GM18909 (cell line): ENCODE results near the gene COL28A1.

Source experiments
- ATAC-seq: cut with Tn5 transposase; IDR thresholded peaks from one replicate; pipeline ENCODE4 v1.9.1; 2021; ENCODE audit warnings: mild to moderate bottlenecking; ENCODE audit not compliant: unreplicated experiment, poor library complexity

Gene COL28A1

GRCh38 chr7:7522421-7522820, 13.3 kb downstream of the COL28A1 start:
- no peak for ATAC-seq

GRCh38 chr7:7521259-7521658, 14.4 kb downstream of the COL28A1 start:
- no peak for ATAC-seq

GRCh38 chr7:7519528-7519927, 16.1 kb downstream of the COL28A1 start:
- ATAC-seq: no peak

- ATAC-seq: no peak
Measured at GRCh38 chr7:7519056-7519455, 16.6 kb downstream of the COL28A1 start.

- no peak for ATAC-seq
Measured at GRCh38 chr7:7517754-7518153, 17.9 kb downstream of the COL28A1 start.

- ATAC-seq: no peak
Measured at GRCh38 chr7:7516662-7517061, 19.0 kb downstream of the COL28A1 start.

GRCh38 chr7:7516156-7516555, 19.5 kb downstream of the COL28A1 start:
- no peak for ATAC-seq

- ATAC-seq: no peak
Measured at GRCh38 chr7:7512861-7513597, 22.6 kb downstream of the COL28A1 start.

GRCh38 chr7:7510794-7511193, 24.9 kb downstream of the COL28A1 start:
- ATAC-seq: no peak

- no peak for ATAC-seq
Measured at GRCh38 chr7:7505915-7506314, 29.8 kb downstream of the COL28A1 start.

GRCh38 chr7:7504910-7505704, 30.6 kb downstream of the COL28A1 start:
- ATAC-seq: no peak

GRCh38 chr7:7499892-7500291, 35.8 kb downstream of the COL28A1 start:
- no peak for ATAC-seq

- ATAC-seq: no peak
Measured at GRCh38 chr7:7498856-7499255, 36.8 kb downstream of the COL28A1 start.

- ATAC-seq: no peak
Measured at GRCh38 chr7:7496311-7496710, 39.4 kb downstream of the COL28A1 start.

- no peak for ATAC-seq
Measured at GRCh38 chr7:7495171-7495570, 40.5 kb downstream of the COL28A1 start.

- ATAC-seq: no peak
Measured at GRCh38 chr7:7491044-7491443, 44.6 kb downstream of the COL28A1 start.

GRCh38 chr7:7490003-7490402, 45.7 kb downstream of the COL28A1 start:
- no peak for ATAC-seq

- no peak for ATAC-seq
Measured at GRCh38 chr7:7489546-7489945, 46.1 kb downstream of the COL28A1 start.

- no peak for ATAC-seq
Measured at GRCh38 chr7:7486362-7486761, 49.3 kb downstream of the COL28A1 start.

GRCh38 chr7:7484072-7484471, 51.6 kb downstream of the COL28A1 start:
- ATAC-seq: no peak

- no peak for ATAC-seq
Measured at GRCh38 chr7:7481802-7482201, 53.9 kb downstream of the COL28A1 start.
